K562 (cell line): Measurements from ENCODE around the gene POGZ. TPM values are rescaled to one million over a fixed set of nuclear protein-coding genes. Genes with fewer than 3 reads are reported as not detected.

Source experiments
- ATAC-seq: fragments of 200-7000 bp; cut with Tn5 transposase; 3 replicates; pipeline ENCODE4 v1.9.1; 2020; ENCODE audit warnings: moderate library complexity
- Bru-seq: library from RNA; stranded (reverse); fragments of 400-500 nt; gene quantifications from one replicate; lab custom pipeline; 2021; lab: Mats Ljungman, UMichigan
- BruChase-seq, 2 experiments: library from RNA; stranded (reverse); fragments of 400-500 nt; gene quantifications; one replicate each; lab custom pipeline; 2021; lab: Mats Ljungman, UMichigan
- BruUV-seq: library from RNA; stranded (reverse); fragments of 400-500 nt; replicated peaks from 2 replicates; lab custom pipeline; 2021; lab: Mats Ljungman, UMichigan
- CTCF ChIA-PET: fragments of 300-600 bp; formaldehyde crosslinking; extraction: SDS; loops from one replicate; lab custom pipeline; 2021; ENCODE audit warnings: low intra/inter-chr PET ratio; lab: Yijun Ruan, JAX
- POLR2A ChIA-PET: fragments of 300-600, 350-650 bp; sonication (Branson Sonifier 250); formaldehyde crosslinking; extraction: SDS; loops from one replicate; lab custom pipeline; 2021; ENCODE audit warnings: antibody characterized with exemption, inconsistent platforms; lab: Yijun Ruan, JAX
- DNase-seq, 4 experiments: peaks; one replicate each; pipeline versions ENCODE4 v3.0.0 to v3.0.0-alpha.2; 2011 to 2018; ENCODE audit warnings: low spot score in 3 of 4, mixed read lengths in 3 of 4; ENCODE audit errors: extremely low read depth in 1 of 4
- FAIRE-seq: peaks from 2 replicates; lab custom pipeline; 2011; peaks lifted over from hg19 to GRCh38; lab: Jason Lieb, UNC
- H2AFZ ChIP-seq: 2 replicates; pipeline ENCODE4 v1.6.0; 2011; ENCODE audit warnings: low read depth, low read length, control low read depth, inconsistent platforms
- H3K27ac ChIP-seq: fragments of 200-600 bp; 3 replicates; pipeline ENCODE4 v1.8.0; 2011; ENCODE audit warnings: low read depth, mild to moderate bottlenecking, control low read depth, inconsistent platforms, low read length, moderate library complexity, mixed read lengths; ENCODE audit errors: extremely low read depth
- H3K27me3 ChIP-seq, 2 experiments: fragments of 300-600 bp in 1 of 2; 2 replicates in 1 of 2; 3 replicates in 1 of 2; pipeline versions ENCODE4 v1.6.0 to v1.8.0; 2011; ENCODE audit warnings: inconsistent platforms in 2 of 2, low read length in 2 of 2, mild to moderate bottlenecking in 1 of 2, mixed read lengths in 1 of 2, moderate library complexity in 1 of 2; ENCODE audit not compliant: control insufficient read depth in 2 of 2, insufficient read depth in 2 of 2
- H3K36me3 ChIP-seq: fragments of 300-600 bp; 3 replicates; pipeline ENCODE4 v1.8.0; 2011; ENCODE audit warnings: mild to moderate bottlenecking, low read length, inconsistent platforms; ENCODE audit not compliant: control insufficient read depth, insufficient read depth
- H3K4me1 ChIP-seq, 2 experiments: fragments of 200-600 bp in 1 of 2; replicated peaks in 1 of 2; 2 replicates in 1 of 2; 3 replicates in 1 of 2; pipeline versions ENCODE4 v1.5.1 to v1.8.0; 2011; ENCODE audit warnings: inconsistent platforms in 2 of 2, low read length in 2 of 2, mild to moderate bottlenecking in 1 of 2, mixed read lengths in 1 of 2, moderate library complexity in 1 of 2; ENCODE audit not compliant: control insufficient read depth in 2 of 2, insufficient read depth in 2 of 2
- H3K4me2 ChIP-seq: 2 replicates; pipeline ENCODE4 v1.6.1; 2011; ENCODE audit warnings: low read length, control low read depth, inconsistent platforms, mixed read lengths; ENCODE audit not compliant: insufficient read depth
- H3K4me3 ChIP-seq: fragments of 200-600 bp; sonication (generic), shearing (Covaris generic); 2 replicates; pipeline ENCODE4 v1.5.1; 2016; ENCODE audit warnings: control low read depth, inconsistent platforms
- H3K79me2 ChIP-seq: fragments of 200-600 bp; 3 replicates; pipeline ENCODE4 v1.8.0; 2011; ENCODE audit warnings: low read length, inconsistent platforms; ENCODE audit not compliant: control insufficient read depth, insufficient read depth
- H3K9ac ChIP-seq, 2 experiments: 2 replicates each; pipeline versions ENCODE4 v1.6.0 to v1.6.1; 2011; ENCODE audit warnings: low read depth in 2 of 2, low read length in 2 of 2, control low read depth in 1 of 2, inconsistent platforms in 1 of 2, mild to moderate bottlenecking in 1 of 2, mixed read lengths in 1 of 2; ENCODE audit not compliant: insufficient read depth in 1 of 2
- H3K9me1 ChIP-seq: one replicate; pipeline ENCODE4 v1.6.0; 2011; ENCODE audit warnings: inconsistent platforms, mild to moderate bottlenecking, low read length, moderate library complexity; ENCODE audit not compliant: control insufficient read depth, insufficient read depth
- H3K9me3 ChIP-seq: replicated peaks from 2 replicates; pipeline ENCODE4 v1.5.1; 2011; ENCODE audit warnings: low read depth, low read length, inconsistent platforms; ENCODE audit not compliant: control insufficient read depth, insufficient read depth
- H4K20me1 ChIP-seq: replicated peaks from 2 replicates; pipeline ENCODE4 v1.6.1; 2011; ENCODE audit warnings: low read length, inconsistent platforms, mixed read lengths; ENCODE audit not compliant: control insufficient read depth, insufficient read depth
- CBX1 ChIP-seq: sonication (generic); IDR thresholded peaks from 2 replicates; pipeline ENCODE4 v1.6.1; 2016; ENCODE audit warnings: antibody characterized with exemption, low read depth, mild to moderate bottlenecking
- GTF2E2 ChIP-seq: fragments of 200-800 bp; sonication (Bioruptor generic); IDR thresholded peaks from 2 replicates; pipeline ENCODE4 v1.6.1; 2016; ENCODE audit warnings: missing genetic modification characterization, missing compliant biosample characterization
- IRF9 ChIP-seq: fragments of 450-650 bp; IDR thresholded peaks from 2 replicates; pipeline ENCODE4 v1.6.1; 2016; ENCODE audit warnings: missing biosample characterization, missing genetic modification characterization
- MCM3 ChIP-seq: fragments of 450-650 bp; IDR thresholded peaks from 2 replicates; pipeline ENCODE4 v1.6.1; 2016
- TAF1 ChIP-seq: IDR thresholded peaks from 2 replicates; pipeline ENCODE4 v1.6.1; 2011; ENCODE audit warnings: mild to moderate bottlenecking, low read length, moderate library complexity; ENCODE audit not compliant: insufficient read depth, control insufficient read depth, severe bottlenecking; ENCODE audit errors: extremely low read depth
- TSHZ1 ChIP-seq: fragments of 250-450 bp; sonication (Bioruptor Pico); IDR thresholded peaks from 2 replicates; pipeline ENCODE4 v1.4.0; 2020; ENCODE audit warnings: mild to moderate bottlenecking, moderate library complexity
- ZFX ChIP-seq: sonication (generic); formaldehyde crosslinking; IDR thresholded peaks from 2 replicates; pipeline ENCODE4 v1.8.0; 2022; ENCODE audit warnings: mild to moderate bottlenecking, missing genetic modification reagents, moderate library complexity
- ZNF583 ChIP-seq: fragments of 250-450 bp; sonication (Bioruptor Pico); IDR thresholded peaks from 2 replicates; pipeline ENCODE4 v1.4.0; 2020
- WGBS: fragments of 100-300 bp; shearing (Covaris generic); methylation state at CpG from one replicate; pipeline ENCODE4 v1.1.6; 2016; ENCODE audit warnings: low coverage, mixed read lengths; ENCODE audit not compliant: insufficient coverage; ENCODE audit errors: missing lambda C conversion rate; 5-methylcytosine and 5-hydroxymethylcytosine counted together
- in situ Hi-C: fragments of 300-500 bp; cut with MboI; formaldehyde crosslinking; loops from 4 replicates; pipeline ENCODE4 v1.15.0; 2018; ENCODE audit warnings: inconsistent platforms, mixed read lengths
- intact Hi-C: fragments of 100-400 bp; cut with micrococcal nuclease; formaldehyde crosslinking; loops from 2 replicates; pipeline ENCODE4 v1.14.2; 2022
- long read RNA-seq, 3 experiments: library from polyadenylated mRNA in 2 of 3; library from RNA in 1 of 3; unstranded in 2 of 3; stranded (forward) in 1 of 3; transcript quantifications; one replicate each; pipeline ENCODE4 v2.0.0, GENCODE V29; 2019 to 2022
- polyA minus RNA-seq, 3 experiments: library from RNA; depleted of rRNA, polyadenylated mRNA; stranded (reverse); fragments of >200 nt; gene quantifications; 2 replicates each; pipeline ENCODE4 v1.2.3, GENCODE V29; 2011
- polyA plus RNA-seq, 8 experiments: library from polyadenylated mRNA; depleted of rRNA in 4 of 8; stranded (reverse) in 5 of 8; unstranded in 3 of 8; fragments of >200 nt; fragmentation: Nextera tagmentation in 2 of 8; fragmentation: Illumina TruSeq in 1 of 8; extraction: Ambion mirVana in 2 of 8; extraction: Trizol in 1 of 8; gene quantifications; 2 replicates each; pipeline versions ENCODE4 v1.2.1 to v1.2.3, GENCODE V29; 2011 to 2014; ENCODE audit warnings: inconsistent platforms in 1 of 8, missing spikeins in 1 of 8
- total RNA-seq, 7 experiments: library from RNA; depleted of rRNA in 6 of 7; stranded (reverse); fragments of >200 nt in 6 of 7; fragmentation: Illumina TruSeq in 2 of 7; extraction: Trizol in 2 of 7; gene quantifications; 2 replicates each; pipeline versions ENCODE4 v1.2.1 to v1.2.3, GENCODE V29; 2011 to 2021; ENCODE audit warnings: low replicate concordance in 1 of 7

Gene POGZ
- 127 and 201 TPM in 2 replicates for total RNA-seq (2011; cell fraction: chromatin; rRNA removed; ENCODE audit: low replicate concordance)
- 62.0 and 71.8 TPM in 2 replicates for total RNA-seq (2011; cell fraction: nucleolus; rRNA removed)
- total RNA-seq (2011; cell fraction: nucleoplasm; rRNA removed): 97.2 and 112 TPM in 2 replicates
- total RNA-seq (2014; rRNA removed) (16.4 and 25.1 TPM in 2 replicates), total RNA-seq (2014; rRNA removed; fragmentation: Illumina TruSeq; extraction: Trizol) (17.6 and 22.0 TPM in 2 replicates), total RNA-seq (2015; rRNA removed; fragmentation: Illumina TruSeq; extraction: Trizol) (21.6 and 23.6 TPM in 2 replicates), total RNA-seq (2021) (38.2 and 40.6 TPM in 2 replicates), polyA plus RNA-seq (2011; rRNA removed) (26.8 and 44.3 TPM in 2 replicates), polyA plus RNA-seq (2014; fragmentation: Illumina TruSeq; extraction: Trizol) (26.5 and 36.4 TPM in 2 replicates), polyA plus RNA-seq (2014; fragmentation: Nextera tagmentation; extraction: Ambion mirVana) (10 to 100 TPM in 1 of 2 experiments, 1 to 10 TPM in 1; 9.4 to 13.7 TPM), polyA plus RNA-seq (2014; rRNA removed) (20.8 and 21.5 TPM in 2 replicates), polyA minus RNA-seq (2011; rRNA and poly(A)+ RNA removed) (50.1 and 70.2 TPM in 2 replicates), Bru-seq, nascent RNA (percentile 77 among the genes with signal in this experiment), BruChase-seq, experiment 1, labeled RNA remaining after a 2-hour chase (percentile 88 among the genes with signal in this experiment), BruChase-seq, experiment 2, labeled RNA remaining after a 6-hour chase (percentile 90 among the genes with signal in this experiment)
- polyA plus RNA-seq (2011; cell fraction: cytosol; rRNA removed): 16.8 and 22.3 TPM in 2 replicates
- 94.4 and 103 TPM in 2 replicates for polyA plus RNA-seq (2011; cell fraction: nucleus; rRNA removed)
- 20.5 and 23.7 TPM in 2 replicates for polyA plus RNA-seq (2012)
- polyA minus RNA-seq (2011; cell fraction: cytosol; rRNA and poly(A)+ RNA removed): 29.9 and 31.9 TPM in 2 replicates
- 32.2 and 47.7 TPM in 2 replicates for polyA minus RNA-seq (2011; cell fraction: nucleus; rRNA and poly(A)+ RNA removed)
- long read RNA-seq, experiment 1, partial matches to known transcripts: 7 of 34 reads
- long read RNA-seq, experiment 1, other reads (novel, unspliced or antisense): 27 of 34 reads
- long read RNA-seq, experiment 2, full-length matches to known transcripts: 1 of 19 reads
- long read RNA-seq, experiment 2, partial matches to known transcripts: 1 of 19 reads
- long read RNA-seq, experiment 2, other reads (novel, unspliced or antisense): 17 of 19 reads
- long read RNA-seq, experiment 3, partial matches to known transcripts: 1 of 4 reads
- long read RNA-seq, experiment 3, other reads (novel, unspliced or antisense): 2 of 4 reads

GRCh38 chr1:151459331-151460046 is at the start of gene POGZ:
Gene POGZ, minus strand, starts transcription at chr1:151459494. Its CDS starts 17,290 bp downstream, at chr1:151442204.
- peak within 1 kb of the TSS; percentile 98 for H2AFZ ChIP-seq
- peak; percentile 89 to 96 (median 93) for DNase-seq
- H3K79me2 ChIP-seq: peaks cover 43% of the 10 kb centered on the region
- H3K9me3 ChIP-seq: no peaks in the 10 kb centered on the region
- H3K27ac ChIP-seq: peak within 1 kb of the TSS; percentile 90
- FAIRE-seq: peak; percentile 52
- intact Hi-C loops: loop anchor here (1.0 to 10.0 kb wide), 3 partner anchors 14 to 135 kb away; no protein-coding TSS in a partner anchor
- ATAC-seq: peak; percentile 88
- no peaks in the 10 kb centered on the region; the same call in 1 of the 2 replicates for H4K20me1 ChIP-seq
- H3K4me2 ChIP-seq: peak within 1 kb of the TSS; percentile 82
- 18% methylated on average over 10 of the region's 30 CpGs for WGBS
- ChIA-PET CTCF (no interaction called here), POLR2A (interaction anchor here (1.0 to 1.3 kb wide), 2 partner anchors 16 to 17 kb away, joined by 3 to 4 read pairs; no protein-coding TSS in a partner anchor)
- peak within 1 kb of the TSS; percentile 59 for H3K4me3 ChIP-seq
- peak within 1 kb of the TSS; percentile 60 to 89 for H3K9ac ChIP-seq
- BruUV-seq: TSS peak; percentile 69
- peaks cover 2% of the 10 kb centered on the region; the same call in 1 of the 3 replicates for H3K36me3 ChIP-seq
- H3K9me1 ChIP-seq: no peaks in the 10 kb centered on the region
- in situ Hi-C loops: no loop called here
- H3K27me3 ChIP-seq: no peaks in the 10 kb centered on the region
- H3K4me1 ChIP-seq: peaks cover 0 to 20% of the 10 kb centered on the region in 2 experiments; a peak in 4 of 5 replicates
- TF ChIP-seq MCM3: no peak
- peak; percentile 34; the same call in 1 of the 2 replicates for TF ChIP-seq ZNF583 (CRISPR knock-in tag)
- TF ChIP-seq GTF2E2 (tag): peak; percentile 68
- TF ChIP-seq IRF9 (tag): peak; percentile 39; the same call in 1 of the 2 replicates
- TF ChIP-seq CBX1: peak; percentile 83
- TF ChIP-seq ZFX (CRISPR knock-in tag): peak; percentile 71
- 0 out of 2 replicates have a peak, but pooled peaks have one; percentile 42 for TF ChIP-seq TSHZ1 (CRISPR knock-in tag)
- peak; percentile 46 for TF ChIP-seq TAF1
